Fibroblast of lung (primary cell): ENCODE measurements around the gene WWOX. TPM values are rescaled to one million over a fixed set of nuclear protein-coding genes. Genes with fewer than 3 reads are reported as not detected.

Experiments used
- DNase-seq, 2 donors: peaks; one replicate each; pipeline versions ENCODE4 v3.0.0 to v3.0.0-alpha.2; 2010; ENCODE audit warnings: low read depth in 2 of 2
- H2AFZ ChIP-seq: 2 replicates; pipeline ENCODE4 v1.5.1; 2012; ENCODE audit warnings: low read length, control low read depth, inconsistent platforms
- H3K27ac ChIP-seq: 2 replicates; pipeline ENCODE4 v1.5.1; 2011; ENCODE audit warnings: low read length, control low read depth; ENCODE audit not compliant: insufficient read depth
- H3K27me3 ChIP-seq: 2 replicates; pipeline ENCODE4 v1.5.1; 2011; ENCODE audit warnings: mild to moderate bottlenecking, low read length; ENCODE audit not compliant: control insufficient read depth, insufficient read depth
- H3K36me3 ChIP-seq: 2 replicates; pipeline ENCODE4 v1.5.1; 2011; ENCODE audit warnings: low read length; ENCODE audit not compliant: control insufficient read depth, insufficient read depth
- H3K4me1 ChIP-seq: 2 replicates; pipeline ENCODE4 v1.5.1; 2011; ENCODE audit warnings: low read length; ENCODE audit not compliant: control insufficient read depth, insufficient read depth; ENCODE audit errors: extremely low read depth
- H3K4me2 ChIP-seq: 2 replicates; pipeline ENCODE4 v1.5.1; 2011; ENCODE audit warnings: low read length, control low read depth; ENCODE audit not compliant: insufficient read depth; ENCODE audit errors: extremely low read depth
- H3K4me3 ChIP-seq, 4 experiments: fragments of 200-600 bp in 1 of 4; sonication (generic) in 1 of 4; replicated peaks in 1 of 4; 2 replicates each; pipeline ENCODE4 v1.5.1; 2011 to 2016; ENCODE audit warnings: low read length in 4 of 4, low read depth in 3 of 4, mild to moderate bottlenecking in 3 of 4, control low read depth in 2 of 4, inconsistent platforms in 1 of 4, mixed read lengths in 1 of 4; ENCODE audit not compliant: insufficient read depth in 1 of 4; ENCODE audit errors: control extremely low read depth in 1 of 4
- H3K79me2 ChIP-seq: 2 replicates; pipeline ENCODE4 v1.5.1; 2012; ENCODE audit warnings: mild to moderate bottlenecking, low read length, inconsistent platforms; ENCODE audit not compliant: control insufficient read depth, insufficient read depth
- H3K9ac ChIP-seq: 2 replicates; pipeline ENCODE4 v1.5.1; 2011; ENCODE audit warnings: mild to moderate bottlenecking, low read length, control low read depth; ENCODE audit not compliant: insufficient read depth
- H3K9me3 ChIP-seq: 2 replicates; pipeline ENCODE4 v1.5.1; 2012; ENCODE audit warnings: low read depth, low read length; ENCODE audit not compliant: control insufficient read depth, insufficient read depth
- H4K20me1 ChIP-seq: 2 replicates; pipeline ENCODE4 v1.5.1; 2011; ENCODE audit warnings: low read length; ENCODE audit not compliant: control insufficient read depth, insufficient read depth; ENCODE audit errors: extremely low read depth
- CTCF ChIP-seq, 2 donors: IDR thresholded peaks in 1 of 2; conservative IDR thresholded peaks in 1 of 2; 1 replicate in 1 of 2; 2 replicates in 1 of 2; pipeline ENCODE4 v1.5.1; 2011 to 2012; ENCODE audit warnings: low read length in 2 of 2, control low read depth in 1 of 2, inconsistent platforms in 1 of 2, low read depth in 1 of 2, mild to moderate bottlenecking in 1 of 2
- EZH2 ChIP-seq: IDR thresholded peaks from 2 replicates; pipeline ENCODE4 v1.5.1; 2012; ENCODE audit warnings: low read length, control low read depth, mild to moderate bottlenecking; ENCODE audit errors: missing control alignments
- polyA plus RNA-seq, 2 donors: library from polyadenylated mRNA; depleted of rRNA in 1 of 2; stranded (reverse) in 1 of 2; unstranded in 1 of 2; fragments of >200 nt; gene quantifications; 2 replicates each; pipeline ENCODE4 v1.2.1, GENCODE V29; 2011 to 2012; ENCODE audit warnings: missing spikeins in 1 of 2
- total RNA-seq: library from RNA; depleted of rRNA; stranded (reverse); fragments of >200 nt; gene quantifications from 2 replicates; pipeline ENCODE4 v1.2.1, GENCODE V29; 2014

Gene WWOX
- total and polyA plus RNA-seq, 2 donors (not counting 1 experiment from before 2014, with no cell fraction given) = 5.6 to 16.3 TPM

DNA sequence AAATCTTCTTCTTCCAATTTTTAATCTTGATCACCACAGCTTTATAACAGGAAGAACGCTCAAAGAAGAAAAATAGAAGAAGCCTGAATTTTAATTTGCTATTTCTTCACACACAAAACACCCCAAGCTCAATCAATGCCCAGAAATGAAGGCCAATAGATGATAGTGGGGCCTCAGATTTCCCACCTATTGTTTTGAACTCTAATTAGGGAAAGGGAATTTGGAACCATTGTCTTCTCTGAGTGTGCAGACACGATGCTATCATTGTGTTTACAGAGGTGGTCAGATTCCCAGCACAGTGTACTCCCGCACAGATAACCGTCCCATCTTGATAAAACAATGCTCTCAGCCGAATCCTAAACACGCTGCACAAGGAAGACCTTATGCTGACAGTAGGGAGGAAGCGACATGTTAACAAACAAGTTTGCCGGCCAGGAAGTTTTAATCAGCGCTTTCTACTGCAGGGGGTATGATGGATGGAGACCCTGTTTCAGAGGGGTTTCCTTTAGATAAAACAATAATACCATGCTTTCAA is 816.4 kb downstream of the WWOX start:
- Histone ChIP-seq H3K4me1 (no peaks in the 10 kb centered on the region), H3K27ac (no peak overlapping the region), H4K20me1 (no peaks in the 10 kb centered on the region), H3K4me3 (no peak overlapping the region), H2AFZ (no peak overlapping the region), H3K9ac (no peak overlapping the region), H3K79me2 (no peaks in the 10 kb centered on the region), H3K9me3 (no peaks in the 10 kb centered on the region), H3K27me3 (no peaks in the 10 kb centered on the region), H3K36me3 (no peaks in the 10 kb centered on the region), H3K4me2 (no peak overlapping the region)
- DNase-seq = no peak
- TF ChIP-seq EZH2 = no peak
- no peak for TF ChIP-seq CTCF (conservative IDR thresholded peaks at IDR 0.05 in 1 of 2, IDR thresholded peaks at IDR 0.05 in 1 of 2; ENCODE audit: low read depth in 1 of 2, low read length in 2 of 2)

GRCh38 chr16:78916928-78917545 is 817.6 kb downstream of the WWOX start:
- Histone ChIP-seq H3K27ac (no peak overlapping the region), H3K79me2 (no peaks in the 10 kb centered on the region), H3K4me2 (no peak overlapping the region), H3K4me1 (no peaks in the 10 kb centered on the region), H3K9me3 (no peaks in the 10 kb centered on the region), H3K4me3 (no peak overlapping the region), H3K9ac (no peak overlapping the region), H2AFZ (no peak overlapping the region), H3K27me3 (no peaks in the 10 kb centered on the region), H3K36me3 (no peaks in the 10 kb centered on the region), H4K20me1 (no peaks in the 10 kb centered on the region)
- DNase-seq = no peak
- TF ChIP-seq EZH2 (no peak), CTCF (conservative IDR thresholded peaks at IDR 0.05 in 1 of 2, IDR thresholded peaks at IDR 0.05 in 1 of 2; ENCODE audit: low read depth in 1 of 2, low read length in 2 of 2) (no peak)

DNA sequence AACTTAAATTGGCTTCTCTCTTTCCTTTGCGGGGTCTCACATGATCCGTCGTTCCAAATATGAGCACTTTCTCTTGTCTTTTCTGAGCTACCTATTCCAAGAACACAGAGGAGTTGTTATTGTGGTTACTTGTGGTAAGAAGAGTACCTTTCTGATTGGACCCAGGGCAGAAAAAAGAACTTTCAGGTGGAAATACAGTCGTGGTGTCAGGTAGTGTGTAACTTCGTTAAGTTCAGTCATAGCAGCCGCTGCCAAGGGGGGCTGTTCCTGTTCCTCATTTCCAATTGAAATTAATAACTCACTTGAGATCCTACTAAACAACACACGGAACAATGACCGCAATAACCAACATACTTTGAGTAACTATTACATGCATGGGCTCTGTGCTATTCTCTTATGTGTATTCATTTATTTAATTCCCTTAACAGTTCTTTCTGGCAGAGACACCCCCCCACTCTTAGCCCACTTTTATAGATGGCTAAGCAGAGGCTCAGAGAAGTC is 819.4 kb downstream of the WWOX start:
- H3K4me3 ChIP-seq = no peak overlapping the region
- H3K9ac ChIP-seq = no peak overlapping the region
- TF ChIP-seq CTCF (conservative IDR thresholded peaks at IDR 0.05 in 1 of 2, IDR thresholded peaks at IDR 0.05 in 1 of 2; ENCODE audit: low read depth in 1 of 2, low read length in 2 of 2) = no peak
- no peak for TF ChIP-seq EZH2
- H3K4me1 ChIP-seq = no peaks in the 10 kb centered on the region
- no peaks in the 10 kb centered on the region for H3K79me2 ChIP-seq
- H3K36me3 ChIP-seq = no peaks in the 10 kb centered on the region
- H3K27ac ChIP-seq = no peak overlapping the region
- no peaks in the 10 kb centered on the region for H3K9me3 ChIP-seq
- no peaks in the 10 kb centered on the region for H4K20me1 ChIP-seq
- no peak overlapping the region for H3K4me2 ChIP-seq
- H2AFZ ChIP-seq = no peak overlapping the region
- DNase-seq = no peak
- no peaks in the 10 kb centered on the region for H3K27me3 ChIP-seq
